DND-41 (cell line): Measurements from ENCODE around the gene CDKL4.

Experiments used
- EZH2 ChIP-seq: IDR thresholded peaks from 3 replicates; pipeline ENCODE4 v1.6.1; 2012; ENCODE audit warnings: borderline replicate concordance, low read depth, mild to moderate bottlenecking, moderate library complexity, low read length, inconsistent platforms; ENCODE audit not compliant: severe bottlenecking
- TF ChIP-seq, protein P1 (sequence below): IDR thresholded peaks from 2 replicates; pipeline ENCODE4 v1.5.1; 2012; ENCODE audit warnings: borderline replicate concordance, low read length, moderate library complexity, mild to moderate bottlenecking; ENCODE audit not compliant: poor library complexity, severe bottlenecking; ENCODE audit errors: extremely low read depth

DNA sequence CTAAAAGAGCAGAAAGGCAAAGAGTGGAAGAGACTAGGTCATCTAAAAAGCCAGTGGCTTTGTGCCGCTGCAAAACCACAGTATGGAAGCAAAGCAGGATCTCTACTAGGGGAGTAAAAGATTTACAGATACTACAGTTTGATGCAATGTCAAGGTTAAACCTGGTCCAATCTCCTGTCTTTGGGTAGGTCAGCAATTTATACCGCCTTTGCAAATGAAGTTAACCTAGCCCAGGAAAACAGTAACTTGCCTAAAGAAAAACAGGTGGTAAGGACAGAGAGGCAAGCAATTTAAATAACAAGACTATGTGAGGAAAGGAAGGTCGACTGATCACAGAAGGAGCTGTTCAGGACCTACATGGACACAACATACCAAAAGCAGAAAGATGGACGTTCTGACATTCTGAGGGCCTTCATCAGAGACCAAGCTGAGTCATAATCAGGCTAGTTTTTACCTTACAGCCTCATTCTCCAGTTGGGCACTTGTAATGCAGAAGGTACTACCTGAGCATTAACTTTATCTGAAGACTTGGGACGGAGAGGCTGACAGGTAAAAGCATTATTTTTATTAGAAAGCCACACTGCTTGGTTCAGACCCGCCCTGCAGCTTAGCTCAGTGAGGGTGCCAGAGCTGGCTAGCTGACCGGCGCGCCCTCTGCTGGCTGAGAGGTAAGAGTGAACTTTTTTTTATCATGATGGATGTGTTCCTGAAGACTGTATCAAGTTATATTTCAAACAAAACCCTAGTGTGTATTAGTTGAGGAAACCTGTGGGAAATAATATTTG is 15.9 kb downstream of the CDKL4 start:
- TF ChIP-seq, protein P1, sequence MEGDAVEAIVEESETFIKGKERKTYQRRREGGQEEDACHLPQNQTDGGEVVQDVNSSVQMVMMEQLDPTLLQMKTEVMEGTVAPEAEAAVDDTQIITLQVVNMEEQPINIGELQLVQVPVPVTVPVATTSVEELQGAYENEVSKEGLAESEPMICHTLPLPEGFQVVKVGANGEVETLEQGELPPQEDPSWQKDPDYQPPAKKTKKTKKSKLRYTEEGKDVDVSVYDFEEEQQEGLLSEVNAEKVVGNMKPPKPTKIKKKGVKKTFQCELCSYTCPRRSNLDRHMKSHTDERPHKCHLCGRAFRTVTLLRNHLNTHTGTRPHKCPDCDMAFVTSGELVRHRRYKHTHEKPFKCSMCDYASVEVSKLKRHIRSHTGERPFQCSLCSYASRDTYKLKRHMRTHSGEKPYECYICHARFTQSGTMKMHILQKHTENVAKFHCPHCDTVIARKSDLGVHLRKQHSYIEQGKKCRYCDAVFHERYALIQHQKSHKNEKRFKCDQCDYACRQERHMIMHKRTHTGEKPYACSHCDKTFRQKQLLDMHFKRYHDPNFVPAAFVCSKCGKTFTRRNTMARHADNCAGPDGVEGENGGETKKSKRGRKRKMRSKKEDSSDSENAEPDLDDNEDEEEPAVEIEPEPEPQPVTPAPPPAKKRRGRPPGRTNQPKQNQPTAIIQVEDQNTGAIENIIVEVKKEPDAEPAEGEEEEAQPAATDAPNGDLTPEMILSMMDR = peak; percentile 86
- TF ChIP-seq EZH2 = no peak
